HCT116 (cell line): Measurements from ENCODE around the gene PVALEF. TPM values are rescaled to one million over a fixed set of nuclear protein-coding genes. Genes with fewer than 3 reads are reported as not detected.

Experiments used
- ATAC-seq: fragments of 200-7000 bp; cut with Tn5 transposase; 2 replicates; pipeline ENCODE4 v1.9.1; 2020; ENCODE audit warnings: mild to moderate bottlenecking, moderate library complexity
- BruUV-seq: library from RNA; stranded (reverse); fragments of 400-500 nt; replicated peaks from 2 replicates; lab custom pipeline; 2021; lab: Mats Ljungman, UMichigan
- CTCF ChIA-PET: fragments of 300-600 bp; sonication (Branson Sonifier 250); formaldehyde crosslinking; loops from one replicate; lab custom pipeline; 2021; ENCODE audit warnings: antibody characterized with exemption; lab: Charles Lee
- POLR2A ChIA-PET: fragments of 300-600, 350-600 bp; sonication (Branson Sonifier 250); formaldehyde crosslinking; loops from one replicate; lab custom pipeline; 2021; ENCODE audit warnings: antibody characterized with exemption; lab: Charles Lee
- RAD21 ChIA-PET, 2 experiments: fragments of 300-600 bp; sonication (Branson Sonifier 250); formaldehyde crosslinking; loops; one replicate each; lab custom pipeline; 2023; ENCODE audit warnings: low total read pairs in 2 of 2; ENCODE audit not compliant: uncharacterized antibody in 2 of 2, unreplicated experiment in 2 of 2, low non-redundant PET in 1 of 2; lab: Charles Lee
- DNase-seq: peaks from one replicate; pipeline ENCODE4 v3.0.0-alpha.2; 2010; ENCODE audit warnings: low read depth, low spot score
- H2AFZ ChIP-seq: fragments of 200-600 bp; shearing (Covaris generic), sonication (generic); 2 replicates; pipeline ENCODE4 v1.6.1; 2017; ENCODE audit warnings: low read depth, mixed run types, mixed read lengths, antibody characterized with exemption, low read length; ENCODE audit not compliant: poor library complexity, severe bottlenecking
- H3K27ac ChIP-seq: 2 replicates; pipeline ENCODE4 v1.5.1; 2012; ENCODE audit warnings: low read depth, low read length
- H3K27me3 ChIP-seq: fragments of 200-600 bp; sonication (generic); 2 replicates; pipeline ENCODE4 v1.6.1; 2016; ENCODE audit warnings: mixed run types, low read length, mixed read lengths; ENCODE audit not compliant: insufficient read depth
- H3K36me3 ChIP-seq, 2 experiments: fragments of 200-500 bp in 1 of 2; fragments of 200-600 bp in 1 of 2; sonication (Bioruptor generic) in 1 of 2; sonication (generic) in 1 of 2; 2 replicates each; pipeline versions ENCODE4 v1.5.1 to v1.6.1; 2014 to 2016; ENCODE audit warnings: low read length in 2 of 2, inconsistent platforms in 1 of 2, mixed read lengths in 1 of 2, mixed run types in 1 of 2; ENCODE audit not compliant: insufficient read depth in 2 of 2, control insufficient read depth in 1 of 2
- H3K4me1 ChIP-seq, 2 experiments: fragments of 200-600 bp in 1 of 2; sonication (generic) in 1 of 2; 2 replicates each; pipeline versions ENCODE4 v1.5.1 to v1.6.1; 2012 to 2017; ENCODE audit warnings: low read length in 2 of 2, inconsistent platforms in 1 of 2, mild to moderate bottlenecking in 1 of 2, mixed read lengths in 1 of 2, mixed run types in 1 of 2, moderate library complexity in 1 of 2; ENCODE audit not compliant: insufficient read depth in 2 of 2, control insufficient read depth in 1 of 2
- H3K4me2 ChIP-seq: fragments of 200-600 bp; sonication (generic); 2 replicates; pipeline ENCODE4 v1.6.1; 2017; ENCODE audit warnings: mixed run types, low read length, mixed read lengths
- H3K4me3 ChIP-seq, 2 experiments: fragments of 200-600 bp in 1 of 2; sonication (generic) in 1 of 2; replicated peaks in 1 of 2; 2 replicates each; pipeline ENCODE4 v1.5.1; 2011 to 2016; ENCODE audit warnings: low read length in 2 of 2, control low read depth in 1 of 2, low read depth in 1 of 2, mild to moderate bottlenecking in 1 of 2, mixed read lengths in 1 of 2, mixed run types in 1 of 2
- H3K79me2 ChIP-seq: fragments of 200-600 bp; sonication (generic); 2 replicates; pipeline ENCODE4 v1.6.1; 2017; ENCODE audit warnings: mild to moderate bottlenecking, mixed run types, low read length, moderate library complexity, mixed read lengths; ENCODE audit not compliant: insufficient read depth
- H3K9ac ChIP-seq: fragments of 200-600 bp; sonication (generic); 2 replicates; pipeline ENCODE4 v1.6.1; 2016; ENCODE audit warnings: low read length, mixed read lengths
- H3K9me2 ChIP-seq: fragments of 200-600 bp; sonication (generic), shearing (Covaris generic); 2 replicates; pipeline ENCODE4 v1.6.1; 2017; ENCODE audit warnings: mixed run types, mild to moderate bottlenecking, moderate library complexity; ENCODE audit not compliant: insufficient read depth
- H3K9me3 ChIP-seq, 2 experiments: fragments of 200-500 bp in 1 of 2; fragments of 200-600 bp in 1 of 2; sonication (Bioruptor generic) in 1 of 2; sonication (generic) in 1 of 2; 2 replicates each; pipeline ENCODE4 v1.6.1; 2014 to 2017; ENCODE audit warnings: low read length in 2 of 2, mixed read lengths in 2 of 2, inconsistent platforms in 1 of 2, low read depth in 1 of 2, mild to moderate bottlenecking in 1 of 2, mixed run types in 1 of 2, moderate library complexity in 1 of 2; ENCODE audit not compliant: control insufficient read depth in 1 of 2, insufficient read depth in 1 of 2
- H4K20me1 ChIP-seq: fragments of 200-600 bp; sonication (generic), shearing (Covaris generic); 2 replicates; pipeline ENCODE4 v1.6.1; 2017; ENCODE audit warnings: mixed run types, mild to moderate bottlenecking, moderate library complexity; ENCODE audit not compliant: insufficient read depth
- CEBPB ChIP-seq: IDR thresholded peaks from 2 replicates; pipeline ENCODE4 v1.6.1; 2012; ENCODE audit warnings: low read depth
- EGR1 ChIP-seq: IDR thresholded peaks from 2 replicates; pipeline ENCODE4 v1.6.1; 2012; ENCODE audit warnings: low read depth
- ELF1 ChIP-seq: IDR thresholded peaks from 2 replicates; pipeline ENCODE4 v1.6.1; 2012; ENCODE audit warnings: low read depth, borderline replicate concordance
- EZH2 ChIP-seq: fragments of 200-600 bp; sonication (generic); IDR thresholded peaks from 2 replicates; pipeline ENCODE4 v1.6.1; 2017; ENCODE audit warnings: antibody characterized with exemption, mixed run types
- FOSL1 ChIP-seq: IDR thresholded peaks from 2 replicates; pipeline ENCODE4 v1.6.1; 2012; ENCODE audit warnings: low read depth
- POLR2A ChIP-seq: IDR thresholded peaks from 2 replicates; pipeline ENCODE4 v1.7.0; 2011; ENCODE audit warnings: borderline replicate concordance; ENCODE audit not compliant: insufficient read depth, insufficient read length; ENCODE audit errors: extremely low read depth
- POLR2AphosphoS5 ChIP-seq: IDR thresholded peaks from 2 replicates; pipeline ENCODE4 v1.6.1; 2011; ENCODE audit warnings: mild to moderate bottlenecking, low read depth, low read length, moderate library complexity
- RAD21 ChIP-seq: IDR thresholded peaks from 2 replicates; pipeline ENCODE4 v1.6.1; 2012; ENCODE audit warnings: low read depth, mild to moderate bottlenecking
- SIN3A ChIP-seq: IDR thresholded peaks from 2 replicates; pipeline ENCODE4 v1.6.1; 2012; ENCODE audit warnings: low read depth
- SP1 ChIP-seq: IDR thresholded peaks from 2 replicates; pipeline ENCODE4 v1.6.1; 2012; ENCODE audit warnings: low read depth
- SRF ChIP-seq: IDR thresholded peaks from 2 replicates; pipeline ENCODE4 v1.6.1; 2012; ENCODE audit warnings: low read depth
- TCF7L2 ChIP-seq: IDR thresholded peaks from 2 replicates; pipeline ENCODE4 v1.7.0; 2011; ENCODE audit warnings: borderline replicate concordance, inconsistent platforms; ENCODE audit not compliant: insufficient read depth, insufficient read length; ENCODE audit errors: extremely low read depth
- YY1 ChIP-seq: IDR thresholded peaks from 2 replicates; pipeline ENCODE4 v1.6.1; 2011; ENCODE audit warnings: low read length, low read depth, moderate library complexity, mild to moderate bottlenecking; ENCODE audit not compliant: insufficient replicate concordance; ENCODE audit errors: extremely low read depth
- ZFX ChIP-seq: fragments of 450-650 bp; IDR thresholded peaks from 2 replicates; pipeline ENCODE4 v1.6.1; 2017
- ZNF274 ChIP-seq: fragments of 200-500 bp; sonication (Bioruptor generic); IDR thresholded peaks from 2 replicates; pipeline ENCODE4 v1.6.1; 2014; ENCODE audit warnings: mild to moderate bottlenecking, low read depth, low read length, inconsistent platforms
- intact Hi-C: fragments of 100-400 bp; cut with micrococcal nuclease; formaldehyde crosslinking; loops from 2 replicates; pipeline ENCODE4 v1.10.0; 2022
- total RNA-seq: library from RNA; stranded (reverse); gene quantifications from one replicate; pipeline ENCODE4 v1.2.1, GENCODE V29; 2021; ENCODE audit not compliant: unreplicated experiment
- TF ChIP-seq, protein P1 (sequence below): IDR thresholded peaks from 2 replicates; pipeline ENCODE4 v1.6.1; 2012; ENCODE audit warnings: low read depth
- TF ChIP-seq, protein P2 (sequence below): IDR thresholded peaks from 2 replicates; pipeline ENCODE4 v1.6.1; 2012
- TF ChIP-seq, protein P3 (sequence below), 3 experiments: fragments of 200-600 bp in 1 of 3; sonication (generic) in 1 of 3; IDR thresholded peaks in 2 of 3; conservative IDR thresholded peaks in 1 of 3; 2 replicates each; pipeline ENCODE4 v1.5.1; 2012 to 2017; ENCODE audit warnings: low read depth in 2 of 3, low read length in 2 of 3, antibody characterized with exemption in 1 of 3, borderline replicate concordance in 1 of 3, control low read depth in 1 of 3, mild to moderate bottlenecking in 1 of 3, mixed read lengths in 1 of 3, mixed run types in 1 of 3, moderate library complexity in 1 of 3; ENCODE audit not compliant: insufficient read depth in 1 of 3
- TF ChIP-seq, protein P4 (sequence below): IDR thresholded peaks from 2 replicates; pipeline ENCODE4 v1.6.1; 2012

The PVALEF gene
- total RNA-seq, 1 experiment from 2014 or later = not detected

DNA sequence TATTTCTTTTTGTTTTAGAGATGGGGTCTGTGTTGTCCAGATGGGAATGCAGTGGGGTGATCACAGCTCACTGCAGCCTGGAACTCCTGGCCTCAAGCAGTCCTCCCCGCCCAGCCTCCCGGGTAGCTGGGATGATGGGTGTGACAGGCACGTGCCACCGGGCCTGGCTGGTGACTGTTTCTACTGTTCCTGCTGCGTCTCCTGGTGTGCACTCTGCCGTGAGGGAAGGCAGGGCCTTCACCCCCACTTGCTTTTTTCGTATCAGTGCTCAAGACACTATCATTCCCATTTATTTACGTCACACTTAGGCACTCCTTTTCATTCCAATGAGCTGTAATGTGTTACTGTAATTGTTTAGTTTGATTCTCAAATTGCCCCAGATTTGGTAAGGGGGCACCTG is 25.3 kb upstream of the PVALEF start:
- H3K79me2 ChIP-seq = no peaks in the 10 kb centered on the region
- H4K20me1 ChIP-seq = no peaks in the 10 kb centered on the region
- no peak overlapping the region for H3K4me3 ChIP-seq
- TF ChIP-seq, protein P1, sequence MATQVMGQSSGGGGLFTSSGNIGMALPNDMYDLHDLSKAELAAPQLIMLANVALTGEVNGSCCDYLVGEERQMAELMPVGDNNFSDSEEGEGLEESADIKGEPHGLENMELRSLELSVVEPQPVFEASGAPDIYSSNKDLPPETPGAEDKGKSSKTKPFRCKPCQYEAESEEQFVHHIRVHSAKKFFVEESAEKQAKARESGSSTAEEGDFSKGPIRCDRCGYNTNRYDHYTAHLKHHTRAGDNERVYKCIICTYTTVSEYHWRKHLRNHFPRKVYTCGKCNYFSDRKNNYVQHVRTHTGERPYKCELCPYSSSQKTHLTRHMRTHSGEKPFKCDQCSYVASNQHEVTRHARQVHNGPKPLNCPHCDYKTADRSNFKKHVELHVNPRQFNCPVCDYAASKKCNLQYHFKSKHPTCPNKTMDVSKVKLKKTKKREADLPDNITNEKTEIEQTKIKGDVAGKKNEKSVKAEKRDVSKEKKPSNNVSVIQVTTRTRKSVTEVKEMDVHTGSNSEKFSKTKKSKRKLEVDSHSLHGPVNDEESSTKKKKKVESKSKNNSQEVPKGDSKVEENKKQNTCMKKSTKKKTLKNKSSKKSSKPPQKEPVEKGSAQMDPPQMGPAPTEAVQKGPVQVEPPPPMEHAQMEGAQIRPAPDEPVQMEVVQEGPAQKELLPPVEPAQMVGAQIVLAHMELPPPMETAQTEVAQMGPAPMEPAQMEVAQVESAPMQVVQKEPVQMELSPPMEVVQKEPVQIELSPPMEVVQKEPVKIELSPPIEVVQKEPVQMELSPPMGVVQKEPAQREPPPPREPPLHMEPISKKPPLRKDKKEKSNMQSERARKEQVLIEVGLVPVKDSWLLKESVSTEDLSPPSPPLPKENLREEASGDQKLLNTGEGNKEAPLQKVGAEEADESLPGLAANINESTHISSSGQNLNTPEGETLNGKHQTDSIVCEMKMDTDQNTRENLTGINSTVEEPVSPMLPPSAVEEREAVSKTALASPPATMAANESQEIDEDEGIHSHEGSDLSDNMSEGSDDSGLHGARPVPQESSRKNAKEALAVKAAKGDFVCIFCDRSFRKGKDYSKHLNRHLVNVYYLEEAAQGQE = no peak
- no peak for TF ChIP-seq POLR2A
- TF ChIP-seq, protein P2, sequence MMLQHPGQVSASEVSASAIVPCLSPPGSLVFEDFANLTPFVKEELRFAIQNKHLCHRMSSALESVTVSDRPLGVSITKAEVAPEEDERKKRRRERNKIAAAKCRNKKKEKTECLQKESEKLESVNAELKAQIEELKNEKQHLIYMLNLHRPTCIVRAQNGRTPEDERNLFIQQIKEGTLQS = no peak
- TF ChIP-seq CEBPB = no peak
- TF ChIP-seq EGR1 = no peak
- no peak for TF ChIP-seq RAD21
- no peak for TF ChIP-seq ZFX
- TF ChIP-seq SP1 = no peak
- TF ChIP-seq TCF7L2 = no peak
- no peak for TF ChIP-seq FOSL1
- TF ChIP-seq YY1 = no peak
- TF ChIP-seq SRF = no peak
- TF ChIP-seq POLR2AphosphoS5 = no peak
- TF ChIP-seq EZH2 = no peak
- TF ChIP-seq, protein P3, sequence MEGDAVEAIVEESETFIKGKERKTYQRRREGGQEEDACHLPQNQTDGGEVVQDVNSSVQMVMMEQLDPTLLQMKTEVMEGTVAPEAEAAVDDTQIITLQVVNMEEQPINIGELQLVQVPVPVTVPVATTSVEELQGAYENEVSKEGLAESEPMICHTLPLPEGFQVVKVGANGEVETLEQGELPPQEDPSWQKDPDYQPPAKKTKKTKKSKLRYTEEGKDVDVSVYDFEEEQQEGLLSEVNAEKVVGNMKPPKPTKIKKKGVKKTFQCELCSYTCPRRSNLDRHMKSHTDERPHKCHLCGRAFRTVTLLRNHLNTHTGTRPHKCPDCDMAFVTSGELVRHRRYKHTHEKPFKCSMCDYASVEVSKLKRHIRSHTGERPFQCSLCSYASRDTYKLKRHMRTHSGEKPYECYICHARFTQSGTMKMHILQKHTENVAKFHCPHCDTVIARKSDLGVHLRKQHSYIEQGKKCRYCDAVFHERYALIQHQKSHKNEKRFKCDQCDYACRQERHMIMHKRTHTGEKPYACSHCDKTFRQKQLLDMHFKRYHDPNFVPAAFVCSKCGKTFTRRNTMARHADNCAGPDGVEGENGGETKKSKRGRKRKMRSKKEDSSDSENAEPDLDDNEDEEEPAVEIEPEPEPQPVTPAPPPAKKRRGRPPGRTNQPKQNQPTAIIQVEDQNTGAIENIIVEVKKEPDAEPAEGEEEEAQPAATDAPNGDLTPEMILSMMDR (IDR thresholded peaks at IDR 0.05 in 2 of 3, conservative IDR thresholded peaks at IDR 0.05 in 1 of 3; ENCODE audit: borderline replicate concordance in 1 of 3, insufficient read depth in 1 of 3, low read depth in 2 of 3, low read length in 2 of 3) = no peak
- TF ChIP-seq, protein P4, sequence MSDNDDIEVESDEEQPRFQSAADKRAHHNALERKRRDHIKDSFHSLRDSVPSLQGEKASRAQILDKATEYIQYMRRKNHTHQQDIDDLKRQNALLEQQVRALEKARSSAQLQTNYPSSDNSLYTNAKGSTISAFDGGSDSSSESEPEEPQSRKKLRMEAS = no peak
- no peak for TF ChIP-seq ZNF274
- TF ChIP-seq ELF1 = no peak
- TF ChIP-seq SIN3A = no peak
- no peak overlapping the region for H2AFZ ChIP-seq
- no peak overlapping the region for H3K4me2 ChIP-seq
- peaks cover 6 to 12% of the 10 kb centered on the region in 2 experiments; a peak in 3 of 4 replicates for H3K4me1 ChIP-seq
- H3K27ac ChIP-seq = no peak overlapping the region
- H3K9me2 ChIP-seq = no peaks in the 10 kb centered on the region
- ATAC-seq (no peak), DNase-seq (no peak)
- POLR2A ChIA-PET = no interaction called here
- intact Hi-C loops = loop anchor here (5.0 kb wide), 2 partner anchors 332 to 347 kb away; no protein-coding TSS in a partner anchor
- H3K36me3 ChIP-seq = no peaks in the 10 kb centered on the region
- H3K9ac ChIP-seq = no peak overlapping the region
- H3K9me3 ChIP-seq = no peaks in the 10 kb centered on the region; a peak in 1 of 4 replicates
- RAD21 ChIA-PET = no interaction called here
- CTCF ChIA-PET = no interaction called here
- BruUV-seq = no TSS peak
- H3K27me3 ChIP-seq = no peaks in the 10 kb centered on the region
